ENCODE data around the gene PIGBOS1. TPM values are rescaled to one million over a fixed set of nuclear protein-coding genes. Genes with fewer than 3 reads are reported as not detected.
A peak's percentile ranks its signal among the peaks of the same experiment; 100 is the strongest.
"Not testable (repeated sequence)": the region's sequence is repeated elsewhere in the genome, so short reads cannot be mapped to it uniquely, and the experiment has no call there.

PIGBOS1 gene
- total RNA-seq, 3 donors from 2014 or later (not counting 1 experiment from before 2014, with no cell fraction given) = 7.7 to 10.9 (median 9.3) TPM

GRCh38 chr15:55283379-55284147 lies 35.4 kb downstream of the PIGBOS1 start:
- H3K4me3 ChIP-seq (ENCODE audit: low read length) = no peak overlapping the region
- Mint-ChIP-seq H3K4me1 (peaks cover 98 to 100% of the 10 kb centered on the region in 2 donors), H3K9me3 (no peaks in the 10 kb centered on the region), H3K27me3 (ENCODE audit: low read depth in 2 of 2) (no peaks in the 10 kb centered on the region), H3K4me3 (peak overlapping the region; percentile 89), H3K27ac (peak overlapping the region; percentile 93 to 99), H3K36me3 (no peaks in the 10 kb centered on the region)
- no peaks in the 10 kb centered on the region for H3K27me3 ChIP-seq (ENCODE audit: control insufficient read depth, insufficient read depth, low read length)
- peak overlapping the region; percentile 75 for H3K27ac ChIP-seq (ENCODE audit: low read length)
- H3K36me3 ChIP-seq (ENCODE audit: control insufficient read depth, insufficient read depth, low read length) = no peaks in the 10 kb centered on the region
- 65% methylated on average over 4 of the region's 6 CpGs for WGBS (ENCODE audit: insufficient coverage)
- DNase-seq (peak in 1 of 2 donors; percentile 44), ATAC-seq (no peak)
- TF ChIP-seq CTCF (IDR thresholded peaks at IDR 0.05) = no peak
- H3K9me3 ChIP-seq (ENCODE audit: control insufficient read depth, insufficient read depth, low read length) = no peaks in the 10 kb centered on the region
- intact Hi-C loops (cut with micrococcal nuclease) = loop anchor here (5.0 to 10.0 kb wide), 2 partner anchors 34 to 121 kb away; partner anchors contain the start of genes CCPG1, PIERCE2, PIGB and PIGBOS1
- peaks cover 66% of the 10 kb centered on the region for H3K4me1 ChIP-seq (ENCODE audit: control insufficient read depth, insufficient read depth, low read length)

GRCh38 chr15:55282284-55282833 lies 36.6 kb downstream of the PIGBOS1 start:
- Histone ChIP-seq H3K4me1 (ENCODE audit: control insufficient read depth, insufficient read depth, low read length) (peaks cover 71% of the 10 kb centered on the region), H3K4me3 (ENCODE audit: low read length) (no peak overlapping the region), H3K27me3 (ENCODE audit: control insufficient read depth, insufficient read depth, low read length) (no peaks in the 10 kb centered on the region), H3K27ac (ENCODE audit: low read length) (peak overlapping the region; percentile 75), H3K36me3 (ENCODE audit: control insufficient read depth, insufficient read depth, low read length) (no peaks in the 10 kb centered on the region), H3K9me3 (ENCODE audit: control insufficient read depth, insufficient read depth, low read length) (no peaks in the 10 kb centered on the region)
- WGBS (ENCODE audit: insufficient coverage) = 25% methylated on average over 5 of the region's 5 CpGs
- no peaks in the 10 kb centered on the region for H3K9me3 Mint-ChIP-seq
- H3K4me3 Mint-ChIP-seq = peak overlapping the region; percentile 89
- no peaks in the 10 kb centered on the region for H3K27me3 Mint-ChIP-seq (ENCODE audit: low read depth in 2 of 2)
- ATAC-seq (peak; percentile 46 to 67 (median 65)), DNase-seq (peak; percentile 38 to 74)
- peaks cover 97 to 100% of the 10 kb centered on the region in 2 donors for H3K4me1 Mint-ChIP-seq
- intact Hi-C loops (cut with micrococcal nuclease) = loop anchor here (1.0 to 10.0 kb wide), 4 partner anchors 8 to 122 kb away; partner anchors contain the start of genes CCPG1, PIERCE2, PIGB and PIGBOS1
- TF ChIP-seq CTCF (IDR thresholded peaks at IDR 0.05) = no peak
- H3K27ac Mint-ChIP-seq = peak overlapping the region; percentile 93 to 99
- no peaks in the 10 kb centered on the region for H3K36me3 Mint-ChIP-seq

- ATAC-seq (peak in 2 of 3 donors; percentile 2), DNase-seq (peak in 1 of 2 donors; percentile 44)
- no peaks in the 10 kb centered on the region for H3K36me3 Mint-ChIP-seq
- no peak for TF ChIP-seq CTCF (IDR thresholded peaks at IDR 0.05)
- H3K9me3 Mint-ChIP-seq = no peaks in the 10 kb centered on the region
- H3K4me3 ChIP-seq (ENCODE audit: low read length) = no peak overlapping the region
- intact Hi-C loops (cut with micrococcal nuclease) = loop anchor here (1.0 to 10.0 kb wide), 4 partner anchors 9 to 123 kb away; partner anchors contain the start of genes CCPG1, PIERCE2, PIGB and PIGBOS1
- no peaks in the 10 kb centered on the region for H3K27me3 Mint-ChIP-seq (ENCODE audit: low read depth in 2 of 2)
- H3K27ac ChIP-seq (ENCODE audit: low read length) = peak overlapping the region; percentile 75
- peaks cover 69% of the 10 kb centered on the region for H3K4me1 ChIP-seq (ENCODE audit: control insufficient read depth, insufficient read depth, low read length)
- no peaks in the 10 kb centered on the region for H3K9me3 ChIP-seq (ENCODE audit: control insufficient read depth, insufficient read depth, low read length)
- H3K27me3 ChIP-seq (ENCODE audit: control insufficient read depth, insufficient read depth, low read length) = no peaks in the 10 kb centered on the region
- peak overlapping the region; percentile 89 for H3K4me3 Mint-ChIP-seq
- H3K27ac Mint-ChIP-seq = peak overlapping the region; percentile 93 to 99
- H3K36me3 ChIP-seq (ENCODE audit: control insufficient read depth, insufficient read depth, low read length) = no peaks in the 10 kb centered on the region
- H3K4me1 Mint-ChIP-seq = peaks cover 97 to 100% of the 10 kb centered on the region in 2 donors
Measured at GRCh38 chr15:55281517-55282228, 37.2 kb downstream of the PIGBOS1 start.

GRCh38 chr15:55280589-55280988 lies 38.3 kb downstream of the PIGBOS1 start:
- WGBS (ENCODE audit: insufficient coverage) = no CpG with 5 or more reads among the region's 2 CpGs
- not testable (repeated sequence) for H3K4me3 Mint-ChIP-seq; H3K36me3 ChIP-seq (ENCODE audit: control insufficient read depth, insufficient read depth, low read length); H3K27me3 ChIP-seq (ENCODE audit: control insufficient read depth, insufficient read depth, low read length); H3K9me3 Mint-ChIP-seq; H3K27me3 Mint-ChIP-seq (ENCODE audit: low read depth in 2 of 2); H3K27ac ChIP-seq (ENCODE audit: low read length); H3K9me3 ChIP-seq (ENCODE audit: control insufficient read depth, insufficient read depth, low read length); ATAC-seq; H3K36me3 Mint-ChIP-seq; H3K4me3 ChIP-seq (ENCODE audit: low read length)
- Mint-ChIP-seq H3K27ac (peak overlapping the region; percentile 93 to 99), H3K4me1 (peaks cover 94 to 97% of the 10 kb centered on the region in 2 donors)
- peaks cover 73% of the 10 kb centered on the region for H3K4me1 ChIP-seq (ENCODE audit: control insufficient read depth, insufficient read depth, low read length)
- intact Hi-C loops (cut with micrococcal nuclease) = loop anchor here (5.0 to 10.0 kb wide), 2 partner anchors 37 to 124 kb away; partner anchors contain the start of genes CCPG1, PIERCE2, PIGB and PIGBOS1
- DNase-seq = peak in 1 of 2 donors; percentile 36

All from natural killer cell (primary cell).